Adrenal gland (tissue), 5 donors: ENCODE results near the gene SLMAP.

ENCODE experiments used
- POLR2A ChIP-seq, 2 donors: fragments of 450-650 bp; IDR thresholded peaks; one replicate each; pipeline ENCODE4 v1.6.1; 2017; ENCODE audit warnings: antibody characterized with exemption in 2 of 2, mild to moderate bottlenecking in 2 of 2, moderate library complexity in 1 of 2
- TF ChIP-seq, protein P1 (sequence below), 6 experiments: fragments of 450-650 bp in 4 of 6; fragments of 200-600 bp in 2 of 6; sonication (generic) in 1 of 6; IDR thresholded peaks; 1 replicate in 5 of 6; 2 replicates in 1 of 6; pipeline versions ENCODE4 v1.5.1 to v1.8.0; 2016 to 2021; ENCODE audit warnings: antibody characterized with exemption in 6 of 6, mild to moderate bottlenecking in 2 of 6, moderate library complexity in 1 of 6
- donor health status: DM: no; HTN: no; CAD: no.

DNA sequence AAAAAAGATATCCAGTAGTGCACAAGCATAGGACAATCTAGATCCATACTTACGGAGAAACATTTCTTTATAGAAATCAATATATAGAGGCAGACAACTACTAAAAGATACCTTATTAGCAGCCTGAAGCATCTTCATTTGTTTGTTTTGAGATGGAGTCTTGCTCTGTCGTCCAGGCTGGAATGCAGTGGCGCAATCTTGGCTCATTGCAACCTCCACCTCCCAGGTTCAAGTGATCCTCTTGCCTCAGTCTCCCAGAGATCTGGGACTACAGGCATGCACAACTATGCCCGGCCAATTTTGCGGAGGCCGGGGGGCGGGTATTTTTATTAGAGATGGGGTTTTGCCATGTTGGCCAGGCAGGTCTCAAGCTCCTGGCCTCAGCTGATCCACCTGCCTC is 18.3 kb upstream of the SLMAP start:
- TF ChIP-seq, protein P1, sequence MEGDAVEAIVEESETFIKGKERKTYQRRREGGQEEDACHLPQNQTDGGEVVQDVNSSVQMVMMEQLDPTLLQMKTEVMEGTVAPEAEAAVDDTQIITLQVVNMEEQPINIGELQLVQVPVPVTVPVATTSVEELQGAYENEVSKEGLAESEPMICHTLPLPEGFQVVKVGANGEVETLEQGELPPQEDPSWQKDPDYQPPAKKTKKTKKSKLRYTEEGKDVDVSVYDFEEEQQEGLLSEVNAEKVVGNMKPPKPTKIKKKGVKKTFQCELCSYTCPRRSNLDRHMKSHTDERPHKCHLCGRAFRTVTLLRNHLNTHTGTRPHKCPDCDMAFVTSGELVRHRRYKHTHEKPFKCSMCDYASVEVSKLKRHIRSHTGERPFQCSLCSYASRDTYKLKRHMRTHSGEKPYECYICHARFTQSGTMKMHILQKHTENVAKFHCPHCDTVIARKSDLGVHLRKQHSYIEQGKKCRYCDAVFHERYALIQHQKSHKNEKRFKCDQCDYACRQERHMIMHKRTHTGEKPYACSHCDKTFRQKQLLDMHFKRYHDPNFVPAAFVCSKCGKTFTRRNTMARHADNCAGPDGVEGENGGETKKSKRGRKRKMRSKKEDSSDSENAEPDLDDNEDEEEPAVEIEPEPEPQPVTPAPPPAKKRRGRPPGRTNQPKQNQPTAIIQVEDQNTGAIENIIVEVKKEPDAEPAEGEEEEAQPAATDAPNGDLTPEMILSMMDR (IDR thresholded peaks at IDR 0.05): no peak
- no peak for TF ChIP-seq POLR2A (IDR thresholded peaks at IDR 0.05)
